Measurements from ENCODE around the gene PEX12. TPM values are rescaled to one million over a fixed set of nuclear protein-coding genes. Genes with fewer than 3 reads are reported as not detected.

PEX12 gene
- total RNA-seq, 4 donors from 2014 or later: 5.3 to 15.9 (median 8.6) TPM

DNA sequence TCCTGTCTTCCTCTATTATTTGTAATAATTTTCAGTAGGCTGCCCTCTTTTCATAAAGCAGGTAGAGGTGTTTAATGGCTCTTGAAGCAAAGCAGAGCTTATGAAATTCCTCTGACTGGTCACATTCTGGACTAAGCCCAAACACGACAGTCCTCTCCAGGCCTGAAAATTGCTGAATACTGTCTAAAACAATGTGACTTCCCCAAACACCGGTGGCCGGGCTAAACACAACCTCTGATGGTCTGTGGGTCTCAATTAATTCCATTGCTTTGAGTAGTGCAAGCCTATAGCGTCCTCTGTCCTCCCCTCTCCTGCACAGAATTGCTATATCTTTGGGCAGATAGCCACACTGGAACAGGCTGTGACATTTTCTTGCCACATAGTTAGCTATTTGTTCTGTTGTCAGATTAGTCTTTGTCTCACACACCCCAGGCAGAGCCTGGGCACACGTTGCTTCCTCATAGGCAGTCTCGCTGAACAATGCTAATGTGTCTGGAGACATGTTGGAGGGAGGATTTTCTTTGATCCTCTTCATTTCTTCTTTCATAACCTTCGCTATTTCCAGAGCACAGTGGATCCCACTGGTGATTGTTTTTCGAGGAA lies 30.1 kb downstream of the PEX12 start:
- Histone ChIP-seq H3K27ac (no peak overlapping the region), H3K9me3 (no peaks in the 10 kb centered on the region), H3K4me3 (no peak overlapping the region), H3K36me3 (no peaks in the 10 kb centered on the region), H3K4me1 (no peaks in the 10 kb centered on the region), H3K27me3 (no peaks in the 10 kb centered on the region)
- intact Hi-C loops (cut with DNase I; ENCODE audit: low total_unique reads): no loop called here
- TF ChIP-seq POLR2A (IDR thresholded peaks at IDR 0.05): no peak
- TF ChIP-seq, protein P1, sequence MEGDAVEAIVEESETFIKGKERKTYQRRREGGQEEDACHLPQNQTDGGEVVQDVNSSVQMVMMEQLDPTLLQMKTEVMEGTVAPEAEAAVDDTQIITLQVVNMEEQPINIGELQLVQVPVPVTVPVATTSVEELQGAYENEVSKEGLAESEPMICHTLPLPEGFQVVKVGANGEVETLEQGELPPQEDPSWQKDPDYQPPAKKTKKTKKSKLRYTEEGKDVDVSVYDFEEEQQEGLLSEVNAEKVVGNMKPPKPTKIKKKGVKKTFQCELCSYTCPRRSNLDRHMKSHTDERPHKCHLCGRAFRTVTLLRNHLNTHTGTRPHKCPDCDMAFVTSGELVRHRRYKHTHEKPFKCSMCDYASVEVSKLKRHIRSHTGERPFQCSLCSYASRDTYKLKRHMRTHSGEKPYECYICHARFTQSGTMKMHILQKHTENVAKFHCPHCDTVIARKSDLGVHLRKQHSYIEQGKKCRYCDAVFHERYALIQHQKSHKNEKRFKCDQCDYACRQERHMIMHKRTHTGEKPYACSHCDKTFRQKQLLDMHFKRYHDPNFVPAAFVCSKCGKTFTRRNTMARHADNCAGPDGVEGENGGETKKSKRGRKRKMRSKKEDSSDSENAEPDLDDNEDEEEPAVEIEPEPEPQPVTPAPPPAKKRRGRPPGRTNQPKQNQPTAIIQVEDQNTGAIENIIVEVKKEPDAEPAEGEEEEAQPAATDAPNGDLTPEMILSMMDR (IDR thresholded peaks at IDR 0.05): no peak
- no peak for DNase-seq

DNA sequence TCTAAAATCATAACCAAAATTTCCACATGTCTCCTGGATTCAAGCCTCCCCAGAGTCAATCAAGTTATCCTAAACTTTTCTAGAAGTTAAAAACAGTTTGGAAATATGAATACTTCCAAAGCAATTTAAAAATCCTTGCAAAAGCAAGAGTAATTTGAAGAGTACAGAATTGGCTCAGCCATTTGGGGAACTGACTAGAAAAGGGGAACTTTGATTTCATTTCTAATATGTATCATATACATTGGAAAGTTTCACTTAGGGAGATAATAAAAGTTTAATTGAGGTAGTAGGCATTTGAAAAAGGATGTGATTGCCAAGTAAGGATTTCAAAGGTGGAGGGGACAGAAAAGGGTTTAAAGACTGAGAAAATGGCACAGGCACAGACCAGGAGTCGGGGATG lies 31.9 kb downstream of the PEX12 start:
- no peak for DNase-seq
- Histone ChIP-seq H3K27me3 (no peaks in the 10 kb centered on the region), H3K4me1 (no peaks in the 10 kb centered on the region), H3K9me3 (no peaks in the 10 kb centered on the region), H3K4me3 (no peak overlapping the region), H3K27ac (no peak overlapping the region), H3K36me3 (no peaks in the 10 kb centered on the region)
- intact Hi-C loops (cut with DNase I; ENCODE audit: low total_unique reads): no loop called here
- TF ChIP-seq, protein P1 (IDR thresholded peaks at IDR 0.05): no peak
- no peak for TF ChIP-seq POLR2A (IDR thresholded peaks at IDR 0.05)

DNA sequence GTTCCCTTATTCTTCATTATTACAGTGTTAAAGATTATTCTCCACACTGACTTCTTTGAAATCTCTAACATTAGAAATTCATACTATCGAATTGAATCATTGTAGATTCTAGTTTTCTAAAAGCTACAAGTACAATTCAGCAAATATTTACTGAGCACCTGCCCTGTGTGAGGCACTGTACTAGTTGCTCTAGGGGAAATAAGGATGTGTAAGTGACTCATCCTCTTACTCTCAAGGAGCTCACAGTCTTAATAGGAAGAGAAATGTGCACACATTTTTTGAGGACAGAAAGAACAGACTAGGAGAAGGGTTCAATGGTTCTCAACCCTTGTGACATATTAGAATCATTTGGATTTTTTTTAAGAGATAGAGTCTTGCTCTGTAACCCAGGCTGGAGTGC lies 33.2 kb downstream of the PEX12 start:
- no peak for DNase-seq
- Histone ChIP-seq H3K27ac (no peak overlapping the region), H3K9me3 (no peaks in the 10 kb centered on the region), H3K27me3 (no peaks in the 10 kb centered on the region), H3K36me3 (no peaks in the 10 kb centered on the region), H3K4me1 (no peaks in the 10 kb centered on the region), H3K4me3 (no peak overlapping the region)
- intact Hi-C loops (cut with DNase I; ENCODE audit: low total_unique reads): no loop called here
- TF ChIP-seq, protein P1 (IDR thresholded peaks at IDR 0.05): no peak
- no peak for TF ChIP-seq POLR2A (IDR thresholded peaks at IDR 0.05)

DNA sequence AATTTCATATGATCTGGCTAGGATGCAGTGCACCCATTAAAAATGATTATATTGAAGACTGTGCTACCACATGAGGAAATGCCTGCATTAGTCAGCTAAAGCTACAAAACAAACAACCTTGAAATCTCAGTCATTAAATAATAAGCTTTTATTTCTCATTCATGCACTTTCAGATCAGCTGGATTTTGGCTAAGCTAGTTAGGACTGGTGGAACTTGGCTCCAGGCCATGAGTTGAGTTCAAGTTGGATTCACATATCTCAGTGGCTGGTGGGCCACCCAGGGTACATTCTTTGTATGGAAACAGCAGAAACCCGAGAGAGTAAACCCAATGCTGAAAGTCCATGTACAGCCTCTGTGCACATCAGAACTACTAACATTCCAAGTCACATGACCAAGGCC lies 34.5 kb downstream of the PEX12 start:
- no peaks in the 10 kb centered on the region for H3K9me3 ChIP-seq
- H3K4me3 ChIP-seq: no peak overlapping the region
- no peaks in the 10 kb centered on the region for H3K36me3 ChIP-seq
- intact Hi-C loops (cut with DNase I; ENCODE audit: low total_unique reads): no loop called here
- DNase-seq: no peak
- no peaks in the 10 kb centered on the region for H3K4me1 ChIP-seq
- no peak overlapping the region for H3K27ac ChIP-seq
- no peaks in the 10 kb centered on the region for H3K27me3 ChIP-seq
- TF ChIP-seq, protein P1 (IDR thresholded peaks at IDR 0.05): no peak
- no peak for TF ChIP-seq POLR2A (IDR thresholded peaks at IDR 0.05)

DNA sequence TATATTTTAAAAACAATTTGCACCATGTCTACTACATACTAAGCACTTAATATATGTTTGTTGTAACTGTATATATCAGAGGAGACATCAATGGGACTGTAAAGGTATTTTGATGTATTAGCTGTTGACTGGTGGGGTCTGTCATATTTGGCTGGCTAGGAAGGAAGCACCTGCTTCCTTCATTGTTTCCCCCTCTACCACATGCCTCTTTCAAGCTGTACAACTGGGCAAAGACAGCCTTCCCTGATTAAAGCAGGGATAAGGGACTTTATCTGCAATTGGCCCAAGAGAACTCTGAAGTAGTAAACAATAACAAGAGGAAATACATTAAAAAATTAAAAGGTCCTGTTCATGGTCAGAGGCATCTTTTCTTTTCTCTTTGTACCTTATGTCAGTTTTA lies 35.4 kb downstream of the PEX12 start:
- Histone ChIP-seq H3K27me3 (no peaks in the 10 kb centered on the region), H3K36me3 (no peaks in the 10 kb centered on the region), H3K9me3 (no peaks in the 10 kb centered on the region), H3K4me3 (no peak overlapping the region), H3K27ac (no peak overlapping the region), H3K4me1 (no peaks in the 10 kb centered on the region)
- no peak for TF ChIP-seq POLR2A (IDR thresholded peaks at IDR 0.05)
- TF ChIP-seq, protein P1 (IDR thresholded peaks at IDR 0.05): no peak
- no peak for DNase-seq
- intact Hi-C loops (cut with DNase I; ENCODE audit: low total_unique reads): no loop called here

Data from uterus (tissue), 4 donors.